Neural crest cell (in vitro differentiated cells): Measurements from ENCODE around the gene SMARCC1. TPM values are rescaled to one million over a fixed set of nuclear protein-coding genes. Genes with fewer than 3 reads are reported as not detected.

Experiments
- DNase-seq: peaks from one replicate; pipeline ENCODE4 v3.0.0; 2021; ENCODE audit warnings: low read depth, mixed read lengths, low spot score
- H3K27ac Mint-ChIP-seq: one replicate; pipeline ENCODE4 v1.8.0; 2021; ENCODE audit warnings: mild to moderate bottlenecking, mixed read lengths; ENCODE audit not compliant: unreplicated experiment
- H3K27me3 Mint-ChIP-seq: 2 replicates; pipeline ENCODE4 v1.8.0; 2021; ENCODE audit warnings: low read depth, mild to moderate bottlenecking, mixed read lengths
- H3K36me3 Mint-ChIP-seq: 2 replicates; pipeline ENCODE4 v1.8.0; 2021; ENCODE audit warnings: low read depth, mild to moderate bottlenecking, mixed read lengths
- H3K4me1 Mint-ChIP-seq: 2 replicates; pipeline ENCODE4 v1.8.0; 2021; ENCODE audit warnings: mixed read lengths
- H3K4me3 Mint-ChIP-seq: one replicate; pipeline ENCODE4 v1.8.0; 2021; ENCODE audit warnings: mild to moderate bottlenecking, mixed read lengths
- H3K9me3 Mint-ChIP-seq: 2 replicates; pipeline ENCODE4 v1.8.0; 2021; ENCODE audit warnings: mixed read lengths
- total RNA-seq: library from RNA; stranded (reverse); gene quantifications from 2 replicates; pipeline ENCODE4 v1.2.1, GENCODE V29; 2021
- TF ChIP-seq, protein P1 (sequence below): fragments of 200-600 bp; sonication (generic); conservative IDR thresholded peaks from 2 replicates; pipeline ENCODE4 v1.5.0; 2021; ENCODE audit warnings: antibody characterized with exemption, mild to moderate bottlenecking

SMARCC1 gene
- total RNA-seq, 1 donor from 2014 or later, result 281 TPM

DNA sequence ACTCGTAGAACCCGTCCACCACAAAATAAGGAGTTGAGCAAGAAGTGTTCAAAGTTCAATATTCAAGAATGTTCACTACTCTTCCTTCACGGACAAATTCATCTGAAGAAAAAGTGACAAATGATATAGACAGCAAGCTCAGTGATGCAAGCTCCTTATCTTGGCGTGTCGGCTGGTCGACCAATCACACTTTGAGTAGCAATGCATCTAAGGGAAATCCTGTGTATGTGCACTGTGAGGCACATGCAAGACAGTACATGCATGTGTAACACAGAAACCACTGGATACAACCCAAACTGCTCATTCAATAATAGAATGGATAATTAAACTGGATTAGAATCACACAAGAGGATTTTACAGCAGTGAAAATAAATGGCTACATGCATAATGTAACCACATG, 138.6 kb downstream of the SMARCC1 start:
- peaks cover 14% of the 10 kb centered on the region for H3K36me3 Mint-ChIP-seq
- no peaks in the 10 kb centered on the region for H3K9me3 Mint-ChIP-seq
- H3K4me1 Mint-ChIP-seq, result peaks cover 13% of the 10 kb centered on the region
- H3K4me3 Mint-ChIP-seq, result no peak overlapping the region
- H3K27me3 Mint-ChIP-seq, result no peaks in the 10 kb centered on the region
- TF ChIP-seq, protein P1, sequence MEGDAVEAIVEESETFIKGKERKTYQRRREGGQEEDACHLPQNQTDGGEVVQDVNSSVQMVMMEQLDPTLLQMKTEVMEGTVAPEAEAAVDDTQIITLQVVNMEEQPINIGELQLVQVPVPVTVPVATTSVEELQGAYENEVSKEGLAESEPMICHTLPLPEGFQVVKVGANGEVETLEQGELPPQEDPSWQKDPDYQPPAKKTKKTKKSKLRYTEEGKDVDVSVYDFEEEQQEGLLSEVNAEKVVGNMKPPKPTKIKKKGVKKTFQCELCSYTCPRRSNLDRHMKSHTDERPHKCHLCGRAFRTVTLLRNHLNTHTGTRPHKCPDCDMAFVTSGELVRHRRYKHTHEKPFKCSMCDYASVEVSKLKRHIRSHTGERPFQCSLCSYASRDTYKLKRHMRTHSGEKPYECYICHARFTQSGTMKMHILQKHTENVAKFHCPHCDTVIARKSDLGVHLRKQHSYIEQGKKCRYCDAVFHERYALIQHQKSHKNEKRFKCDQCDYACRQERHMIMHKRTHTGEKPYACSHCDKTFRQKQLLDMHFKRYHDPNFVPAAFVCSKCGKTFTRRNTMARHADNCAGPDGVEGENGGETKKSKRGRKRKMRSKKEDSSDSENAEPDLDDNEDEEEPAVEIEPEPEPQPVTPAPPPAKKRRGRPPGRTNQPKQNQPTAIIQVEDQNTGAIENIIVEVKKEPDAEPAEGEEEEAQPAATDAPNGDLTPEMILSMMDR, result no peak
- DNase-seq, result no peak
- no peak overlapping the region for H3K27ac Mint-ChIP-seq

DNA sequence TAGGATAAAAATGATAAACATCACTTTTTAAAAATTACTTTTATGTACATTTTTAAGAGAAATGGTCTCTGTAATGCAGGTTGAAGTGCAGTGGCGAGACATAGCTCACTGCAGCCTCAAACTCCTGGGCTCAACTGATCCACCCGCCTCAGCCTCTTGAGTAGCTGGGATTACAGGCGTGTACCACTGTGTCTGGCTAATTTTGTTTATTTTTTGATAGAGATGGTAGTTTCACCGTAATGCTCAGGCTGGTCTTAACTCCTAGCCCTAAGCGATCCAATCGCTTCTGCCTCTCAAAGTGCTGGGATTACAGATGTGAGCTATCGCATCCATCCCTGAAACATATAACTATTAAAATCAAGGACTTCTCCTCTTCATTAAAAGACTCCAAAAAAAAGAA, 140.0 kb downstream of the SMARCC1 start:
- Mint-ChIP-seq H3K36me3 (peaks cover 12% of the 10 kb centered on the region), H3K9me3 (no peaks in the 10 kb centered on the region), H3K4me3 (no peak overlapping the region), H3K4me1 (peaks cover 18% of the 10 kb centered on the region), H3K27ac (no peak overlapping the region), H3K27me3 (no peaks in the 10 kb centered on the region)
- no peak for DNase-seq
- TF ChIP-seq, protein P1, result no peak

DNA sequence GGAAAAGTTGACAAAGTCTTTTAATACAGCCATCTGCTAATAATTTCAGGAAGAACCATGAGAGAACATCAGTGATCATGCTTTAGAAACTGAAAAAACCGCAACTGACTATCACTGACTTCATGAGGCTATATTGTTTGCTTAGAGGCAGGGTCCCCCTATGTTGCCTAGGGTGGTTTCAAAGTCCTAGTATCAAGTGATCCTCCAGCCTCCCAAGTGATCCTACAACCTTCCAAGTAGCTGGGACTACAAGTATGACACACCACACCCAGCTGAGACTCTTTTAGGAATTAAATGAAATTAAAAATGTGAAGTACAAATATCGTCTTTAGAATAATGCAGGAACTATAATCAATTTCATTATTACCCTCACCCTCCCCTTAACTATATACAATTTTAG, 144.8 kb downstream of the SMARCC1 start:
- Mint-ChIP-seq H3K36me3 (peaks cover 14% of the 10 kb centered on the region), H3K27ac (no peak overlapping the region), H3K4me3 (no peak overlapping the region), H3K9me3 (no peaks in the 10 kb centered on the region), H3K27me3 (no peaks in the 10 kb centered on the region), H3K4me1 (peaks cover 37% of the 10 kb centered on the region)
- no peak for DNase-seq
- TF ChIP-seq, protein P1, result no peak

DNA sequence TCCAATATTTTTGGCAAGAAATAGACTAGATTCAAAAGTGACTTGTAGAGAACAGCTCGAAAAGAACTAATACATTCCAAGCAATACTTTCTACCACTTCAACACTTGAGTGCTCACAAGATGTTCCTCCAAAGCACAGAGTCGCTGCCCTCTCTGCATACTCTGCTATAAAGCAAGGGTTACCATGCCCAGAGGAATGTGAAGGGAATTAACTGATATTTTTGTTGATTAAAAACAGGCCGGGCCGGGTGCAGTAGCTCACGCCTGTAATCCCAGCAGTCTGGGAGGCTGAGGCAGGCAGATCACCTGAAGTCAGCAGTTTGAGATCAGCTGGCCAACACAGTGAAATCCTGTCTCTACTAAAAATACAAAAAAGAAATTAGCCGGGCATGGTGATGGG, 145.5 kb downstream of the SMARCC1 start:
- H3K36me3 Mint-ChIP-seq, result peaks cover 19% of the 10 kb centered on the region
- TF ChIP-seq, protein P1, result no peak
- H3K27ac Mint-ChIP-seq, result no peak overlapping the region

DNA sequence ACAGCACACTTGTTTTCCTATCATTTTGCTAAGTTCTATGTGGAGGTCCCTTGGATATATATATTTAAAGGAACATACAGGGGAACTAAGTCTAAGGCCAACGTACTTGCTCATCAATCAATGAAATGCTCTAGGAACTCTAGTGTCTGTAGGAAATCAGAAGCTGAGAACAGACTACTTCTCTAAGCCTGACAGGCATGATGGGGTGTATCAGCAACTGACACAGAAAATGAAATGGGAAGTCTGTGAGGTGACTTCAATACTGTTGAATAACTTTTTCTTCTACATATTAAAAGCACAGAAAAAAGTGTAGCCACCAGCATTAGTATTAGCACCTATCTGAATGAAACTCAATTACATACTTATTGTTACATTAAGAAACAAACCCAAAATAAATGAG, 146.2 kb downstream of the SMARCC1 start:
- Mint-ChIP-seq H3K36me3 (peaks cover 22% of the 10 kb centered on the region), H3K4me1 (peaks cover 37% of the 10 kb centered on the region), H3K27me3 (no peaks in the 10 kb centered on the region), H3K9me3 (no peaks in the 10 kb centered on the region), H3K27ac (peak overlapping the region; percentile 70), H3K4me3 (peak overlapping the region; percentile 1)
- TF ChIP-seq, protein P1, result no peak
- no peak for DNase-seq

More for the DNA sequence above, 145.5 kb downstream of the SMARCC1 start:
- no peak for DNase-seq
- peaks cover 37% of the 10 kb centered on the region for H3K4me1 Mint-ChIP-seq
- no peaks in the 10 kb centered on the region for H3K27me3 Mint-ChIP-seq
- H3K9me3 Mint-ChIP-seq, result no peaks in the 10 kb centered on the region
- H3K4me3 Mint-ChIP-seq, result no peak overlapping the region

DNA sequence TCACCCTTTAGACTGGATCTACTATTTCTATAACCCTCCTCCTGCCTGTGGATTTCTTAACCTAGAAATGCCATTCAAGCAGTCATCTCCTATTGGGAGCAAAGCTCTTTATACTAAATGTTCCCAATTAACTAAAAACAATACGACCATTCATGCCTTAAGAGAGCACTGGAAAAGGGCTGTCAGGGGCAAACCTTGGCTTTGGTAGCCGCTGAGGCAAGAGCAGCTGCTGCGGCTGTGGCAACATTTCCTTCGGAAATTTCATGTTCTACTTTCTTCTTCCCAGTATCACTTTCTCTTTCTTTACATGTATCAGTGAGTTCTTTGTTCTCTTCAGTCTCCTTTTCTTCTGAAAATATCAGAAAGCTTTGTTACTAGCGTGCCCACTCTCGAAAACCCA, 146.7 kb downstream of the SMARCC1 start:
- Mint-ChIP-seq H3K36me3 (peaks cover 24% of the 10 kb centered on the region), H3K9me3 (no peaks in the 10 kb centered on the region), H3K4me3 (peak overlapping the region; percentile 1), H3K4me1 (peaks cover 37% of the 10 kb centered on the region), H3K27ac (peak overlapping the region; percentile 70), H3K27me3 (no peaks in the 10 kb centered on the region)
- DNase-seq, result no peak
- TF ChIP-seq, protein P1, result no peak
